ENCODE measurements around the gene EEFSEC. TPM values are rescaled to one million over a fixed set of nuclear protein-coding genes. Genes with fewer than 3 reads are reported as not detected.

The EEFSEC gene
- total RNA-seq, 1 experiment from 2014 or later, result 9.5 TPM

DNA sequence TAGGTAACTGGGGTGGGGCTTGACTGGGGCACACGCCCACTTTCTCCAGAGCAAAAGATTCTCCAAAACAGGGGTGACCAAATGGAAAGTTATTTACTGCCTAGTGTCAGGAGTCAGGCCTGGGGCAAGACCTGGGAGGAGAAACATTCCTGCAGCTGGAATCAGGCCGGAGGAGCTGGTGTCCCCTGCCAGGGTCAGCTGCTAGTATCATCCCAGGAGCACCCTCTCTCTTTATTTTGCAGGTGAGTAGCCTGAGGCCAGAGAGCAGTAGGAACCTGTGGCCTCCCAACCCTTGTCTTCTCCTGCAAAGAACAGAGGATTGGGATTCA, 280.5 kb downstream of the EEFSEC start:
- H3K18ac ChIP-seq (ENCODE audit: insufficient read length, low read depth, low read length), result no peak overlapping the region
- H2AK5ac ChIP-seq (ENCODE audit: insufficient read length, low read length), result no peak overlapping the region
- no peak overlapping the region for H3K4ac ChIP-seq (ENCODE audit: low read depth, low read length)
- no peak overlapping the region for H4K8ac ChIP-seq (replicated peaks; ENCODE audit: insufficient read length, low read depth, low read length)
- H3K27me3 ChIP-seq (ENCODE audit: insufficient read depth, low read length), result peaks cover 15% of the 10 kb centered on the region; the same call in 1 of the 2 replicates
- no peak overlapping the region for H3T11ph ChIP-seq (ENCODE audit: low read length)
- no peak overlapping the region for H2BK120ac ChIP-seq (ENCODE audit: low read depth, low read length, poor library complexity, severe bottlenecking)
- H2BK5ac ChIP-seq (ENCODE audit: insufficient read length, low read length), result no peak overlapping the region
- TF ChIP-seq, protein P1, sequence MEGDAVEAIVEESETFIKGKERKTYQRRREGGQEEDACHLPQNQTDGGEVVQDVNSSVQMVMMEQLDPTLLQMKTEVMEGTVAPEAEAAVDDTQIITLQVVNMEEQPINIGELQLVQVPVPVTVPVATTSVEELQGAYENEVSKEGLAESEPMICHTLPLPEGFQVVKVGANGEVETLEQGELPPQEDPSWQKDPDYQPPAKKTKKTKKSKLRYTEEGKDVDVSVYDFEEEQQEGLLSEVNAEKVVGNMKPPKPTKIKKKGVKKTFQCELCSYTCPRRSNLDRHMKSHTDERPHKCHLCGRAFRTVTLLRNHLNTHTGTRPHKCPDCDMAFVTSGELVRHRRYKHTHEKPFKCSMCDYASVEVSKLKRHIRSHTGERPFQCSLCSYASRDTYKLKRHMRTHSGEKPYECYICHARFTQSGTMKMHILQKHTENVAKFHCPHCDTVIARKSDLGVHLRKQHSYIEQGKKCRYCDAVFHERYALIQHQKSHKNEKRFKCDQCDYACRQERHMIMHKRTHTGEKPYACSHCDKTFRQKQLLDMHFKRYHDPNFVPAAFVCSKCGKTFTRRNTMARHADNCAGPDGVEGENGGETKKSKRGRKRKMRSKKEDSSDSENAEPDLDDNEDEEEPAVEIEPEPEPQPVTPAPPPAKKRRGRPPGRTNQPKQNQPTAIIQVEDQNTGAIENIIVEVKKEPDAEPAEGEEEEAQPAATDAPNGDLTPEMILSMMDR (conservative IDR thresholded peaks at IDR 0.05), result no peak
- no peak overlapping the region for H3K23ac ChIP-seq (ENCODE audit: insufficient read length, low read depth, low read length)
- no peak overlapping the region for H3K9ac ChIP-seq (ENCODE audit: extremely low read depth, insufficient read length, low read length)
- WGBS (ENCODE audit: extremely low coverage, insufficient read length, low lambda C conversion rate), result no CpG with 5 or more reads among the region's 2 CpGs
- H3K27me3 Mint-ChIP-seq (ENCODE audit: low read depth), result peaks cover 78% of the 10 kb centered on the region
- no peak overlapping the region for H2BK12ac ChIP-seq (ENCODE audit: insufficient read length, low read depth, low read length)
- no peaks in the 10 kb centered on the region for H3K79me2 ChIP-seq (ENCODE audit: insufficient read depth, low read length)
- H3K27ac Mint-ChIP-seq, result no peak overlapping the region
- peak; percentile 81 for DNase-seq
- peaks cover 44 to 60% of the 10 kb centered on the region in 2 experiments for H3K4me1 Mint-ChIP-seq
- H3K9me3 ChIP-seq (ENCODE audit: control insufficient read depth, low read depth, low read length), result no peaks in the 10 kb centered on the region
- H3K9me3 Mint-ChIP-seq, result no peaks in the 10 kb centered on the region; a peak in 1 of 5 replicates
- H3K27ac ChIP-seq (ENCODE audit: insufficient read length, low read depth, low read length), result no peak overlapping the region
- no peaks in the 10 kb centered on the region for H4K20me1 ChIP-seq (ENCODE audit: control insufficient read depth, insufficient read depth, insufficient read length)
- H3K4me2 ChIP-seq (ENCODE audit: insufficient read depth, insufficient read length, low read length), result no peak overlapping the region
- H3K79me1 ChIP-seq (ENCODE audit: insufficient read depth, low read depth, low read length, poor library complexity, severe bottlenecking), result no peaks in the 10 kb centered on the region
- peaks cover 2% of the 10 kb centered on the region; the same call in 1 of the 2 replicates for H3K4me1 ChIP-seq (ENCODE audit: insufficient read depth, low read length)
- H3K36me3 Mint-ChIP-seq (ENCODE audit: insufficient read depth in 1 of 3, low read depth in 3 of 3), result no peaks in the 10 kb centered on the region; a peak in 2 of 7 replicates
- no peak overlapping the region for H2AFZ ChIP-seq (ENCODE audit: low read length)
- no peak overlapping the region for H3K14ac ChIP-seq (ENCODE audit: insufficient read depth, low read length)
- H3K23me2 ChIP-seq (ENCODE audit: insufficient read length, low read depth, low read length, poor library complexity, severe bottlenecking), result peaks cover 7% of the 10 kb centered on the region
- peak overlapping the region; percentile 26 to 72; a peak in 3 of 5 replicates for H3K4me3 Mint-ChIP-seq
- no peak overlapping the region for H4K91ac ChIP-seq (ENCODE audit: insufficient read length, low read depth, low read length)
- no peak overlapping the region for H2BK15ac ChIP-seq (ENCODE audit: low read depth, low read length)
- H3K56ac ChIP-seq (ENCODE audit: insufficient read length, low read depth, low read length), result no peak overlapping the region
- no peak overlapping the region for H4K5ac ChIP-seq (ENCODE audit: insufficient read length, low read depth, low read length)
- H2BK20ac ChIP-seq (ENCODE audit: low read depth, low read length, poor library complexity, severe bottlenecking), result no peak overlapping the region
